Measurements from ENCODE around the gene FLCN. TPM values are rescaled to one million over a fixed set of nuclear protein-coding genes. Genes with fewer than 3 reads are reported as not detected.

FLCN gene
- polyA plus RNA-seq, 1 donor from 2014 or later, result 2.4 TPM

DNA sequence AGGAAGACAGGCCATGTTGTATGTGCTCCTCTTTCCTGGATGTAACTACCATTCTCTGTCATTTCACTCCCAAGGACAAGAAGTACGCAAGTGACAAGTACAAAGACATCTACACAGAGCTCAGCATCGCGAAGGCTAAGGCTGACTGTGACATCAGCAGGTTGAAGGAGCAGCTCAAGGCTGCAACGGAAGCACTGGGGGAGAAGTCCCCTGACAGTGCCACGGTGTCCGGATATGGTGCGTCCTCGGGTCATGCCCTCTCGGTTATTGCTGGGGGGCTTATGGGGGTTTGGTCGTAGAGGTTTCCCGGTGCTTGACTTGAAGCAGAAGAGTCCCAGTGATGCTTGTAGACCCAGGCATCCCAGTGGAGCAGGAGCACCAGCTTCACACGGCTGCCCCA is 59.8 kb downstream of the FLCN start:
- H3K9me3 Mint-ChIP-seq, result no peaks in the 10 kb centered on the region
- no peaks in the 10 kb centered on the region for H3K27me3 Mint-ChIP-seq
- H3K4me1 Mint-ChIP-seq, result peaks cover 27 to 66% (median 46%) of the 10 kb centered on the region in 3 donors
- H3K27ac Mint-ChIP-seq, result peak overlapping the region in 1 of 3 donors; percentile 59
- no peak overlapping the region for H3K4me3 Mint-ChIP-seq
- H3K36me3 Mint-ChIP-seq, result peaks cover 16% of the 10 kb centered on the region

DNA sequence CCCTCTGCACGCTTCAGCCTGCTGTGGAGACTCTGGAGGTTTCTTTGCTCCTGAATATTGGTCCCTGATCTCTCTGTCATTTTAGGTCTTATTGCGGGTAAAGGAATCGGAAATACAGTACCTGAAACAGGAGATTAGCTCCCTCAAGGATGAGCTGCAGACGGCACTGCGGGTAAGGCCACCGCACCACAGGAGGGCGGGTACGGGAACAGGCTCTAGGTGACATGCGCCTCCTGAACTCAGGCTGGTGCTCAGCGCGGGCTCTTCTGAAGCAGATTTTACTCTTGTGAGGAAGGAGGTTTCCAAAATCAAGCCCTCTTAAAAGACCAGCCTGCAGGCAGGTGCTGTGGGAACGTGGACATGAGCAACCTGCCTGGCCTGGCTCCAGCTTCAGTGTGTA is 60.6 kb downstream of the FLCN start:
- Mint-ChIP-seq H3K9me3 (no peaks in the 10 kb centered on the region), H3K4me3 (peak overlapping the region; percentile 30 to 82 (median 51)), H3K27me3 (no peaks in the 10 kb centered on the region), H3K27ac (peak overlapping the region; percentile 9 to 92 (median 78)), H3K4me1 (peaks cover 19 to 60% (median 38%) of the 10 kb centered on the region in 3 donors), H3K36me3 (peaks cover 18% of the 10 kb centered on the region)

DNA sequence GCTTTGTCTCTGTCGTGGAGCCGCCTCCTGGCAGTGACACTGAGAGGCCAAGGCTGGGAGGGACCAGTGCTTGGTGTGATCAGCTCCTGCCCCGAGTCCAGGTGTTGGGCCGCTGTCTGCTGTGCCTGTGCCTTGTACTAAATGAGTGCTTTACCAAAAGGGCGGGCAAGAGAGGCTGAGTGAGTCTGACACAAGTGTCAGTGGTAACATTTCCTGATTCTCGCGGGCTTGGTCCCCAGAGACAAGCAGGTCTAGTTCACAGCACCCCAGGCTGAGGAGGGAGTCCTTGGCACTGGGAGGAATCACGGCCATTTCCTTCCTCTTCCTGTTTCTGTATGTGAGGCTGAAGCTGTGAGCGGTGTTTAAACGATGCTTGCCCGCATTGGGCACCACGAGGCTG is 61.1 kb downstream of the FLCN start:
- no peaks in the 10 kb centered on the region for H3K9me3 Mint-ChIP-seq
- peak overlapping the region; percentile 30 to 82 (median 51) for H3K4me3 Mint-ChIP-seq
- no peaks in the 10 kb centered on the region for H3K27me3 Mint-ChIP-seq
- H3K36me3 Mint-ChIP-seq, result peaks cover 19% of the 10 kb centered on the region
- H3K4me1 Mint-ChIP-seq, result peaks cover 16 to 60% (median 38%) of the 10 kb centered on the region in 3 donors
- H3K27ac Mint-ChIP-seq, result peak overlapping the region; percentile 9 to 92 (median 78)

DNA sequence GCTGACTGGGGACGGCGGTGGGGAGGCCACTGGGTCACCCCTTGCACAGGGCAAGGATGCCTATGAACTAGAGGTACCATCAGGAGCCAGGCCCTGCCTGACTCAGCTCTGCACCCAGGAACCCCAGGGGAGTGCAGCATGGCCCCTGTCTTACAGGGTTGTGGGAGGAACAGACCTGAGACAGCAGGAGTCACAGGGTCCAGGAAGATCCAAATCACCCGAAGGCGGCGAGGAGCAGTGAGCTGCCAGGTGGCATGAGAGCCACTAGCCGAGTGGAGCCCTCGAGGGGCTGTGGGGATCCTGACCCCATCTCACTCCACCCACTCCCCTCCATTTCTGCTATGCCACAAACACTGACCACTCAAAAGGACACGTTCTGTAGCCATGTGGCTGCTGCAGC is 61.6 kb downstream of the FLCN start:
- peak overlapping the region in 2 of 3 donors; percentile 9 to 83 for H3K27ac Mint-ChIP-seq
- peak overlapping the region in 1 of 4 donors; percentile 82 for H3K4me3 Mint-ChIP-seq
- H3K9me3 Mint-ChIP-seq, result no peaks in the 10 kb centered on the region
- peaks cover 15% of the 10 kb centered on the region for H3K36me3 Mint-ChIP-seq
- H3K27me3 Mint-ChIP-seq, result no peaks in the 10 kb centered on the region
- H3K4me1 Mint-ChIP-seq, result peaks cover 16 to 59% (median 34%) of the 10 kb centered on the region in 3 donors

DNA sequence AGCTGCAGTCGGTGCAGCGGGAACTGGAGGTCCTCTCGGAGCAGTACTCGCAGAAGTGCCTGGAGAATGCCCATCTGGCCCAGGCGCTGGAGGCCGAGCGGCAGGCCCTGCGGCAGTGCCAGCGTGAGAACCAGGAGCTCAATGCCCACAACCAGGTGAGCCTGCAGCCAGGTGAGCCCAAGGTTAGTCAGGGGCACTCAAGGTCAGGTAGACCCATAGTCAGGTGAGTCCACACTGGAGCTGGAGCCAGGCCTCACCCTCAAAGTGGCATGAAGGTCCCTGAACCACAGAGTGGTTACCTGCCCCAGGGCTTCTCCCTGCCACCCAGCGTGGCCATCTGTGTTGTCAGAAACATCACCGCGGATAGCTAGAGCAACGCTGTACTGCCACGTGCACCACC is 63.0 kb downstream of the FLCN start:
- Mint-ChIP-seq H3K4me1 (peaks cover 9 to 54% (median 27%) of the 10 kb centered on the region in 3 donors), H3K36me3 (peaks cover 10% of the 10 kb centered on the region), H3K4me3 (no peak overlapping the region), H3K9me3 (no peaks in the 10 kb centered on the region), H3K27ac (no peak overlapping the region), H3K27me3 (no peaks in the 10 kb centered on the region)

DNA sequence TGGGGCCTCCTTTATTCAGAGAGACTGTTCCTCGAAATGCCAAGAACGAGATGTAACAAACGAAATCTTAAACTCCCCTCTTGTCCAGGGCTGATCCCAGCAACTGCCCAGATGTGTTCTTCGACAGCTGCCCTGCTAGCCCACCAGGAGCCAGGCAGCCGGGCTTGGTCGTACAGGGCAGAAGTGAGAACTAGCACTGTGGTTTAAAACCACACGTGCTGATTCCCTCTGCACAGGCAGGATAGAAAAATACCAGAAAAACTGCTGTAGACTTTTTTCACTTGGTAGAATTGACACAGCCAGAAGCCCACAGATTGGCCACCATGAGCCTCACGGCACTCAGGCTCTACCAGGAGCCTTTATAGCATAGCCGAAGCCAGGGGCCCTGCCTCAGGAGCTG is 64.0 kb downstream of the FLCN start:
- H3K4me1 Mint-ChIP-seq, result peaks cover 9 to 55% (median 22%) of the 10 kb centered on the region in 3 donors
- peaks cover 8% of the 10 kb centered on the region for H3K36me3 Mint-ChIP-seq
- no peak overlapping the region for H3K4me3 Mint-ChIP-seq
- H3K27ac Mint-ChIP-seq, result peak overlapping the region in 2 of 3 donors; percentile 19 to 52
- no peaks in the 10 kb centered on the region for H3K27me3 Mint-ChIP-seq
- H3K9me3 Mint-ChIP-seq, result no peaks in the 10 kb centered on the region

DNA sequence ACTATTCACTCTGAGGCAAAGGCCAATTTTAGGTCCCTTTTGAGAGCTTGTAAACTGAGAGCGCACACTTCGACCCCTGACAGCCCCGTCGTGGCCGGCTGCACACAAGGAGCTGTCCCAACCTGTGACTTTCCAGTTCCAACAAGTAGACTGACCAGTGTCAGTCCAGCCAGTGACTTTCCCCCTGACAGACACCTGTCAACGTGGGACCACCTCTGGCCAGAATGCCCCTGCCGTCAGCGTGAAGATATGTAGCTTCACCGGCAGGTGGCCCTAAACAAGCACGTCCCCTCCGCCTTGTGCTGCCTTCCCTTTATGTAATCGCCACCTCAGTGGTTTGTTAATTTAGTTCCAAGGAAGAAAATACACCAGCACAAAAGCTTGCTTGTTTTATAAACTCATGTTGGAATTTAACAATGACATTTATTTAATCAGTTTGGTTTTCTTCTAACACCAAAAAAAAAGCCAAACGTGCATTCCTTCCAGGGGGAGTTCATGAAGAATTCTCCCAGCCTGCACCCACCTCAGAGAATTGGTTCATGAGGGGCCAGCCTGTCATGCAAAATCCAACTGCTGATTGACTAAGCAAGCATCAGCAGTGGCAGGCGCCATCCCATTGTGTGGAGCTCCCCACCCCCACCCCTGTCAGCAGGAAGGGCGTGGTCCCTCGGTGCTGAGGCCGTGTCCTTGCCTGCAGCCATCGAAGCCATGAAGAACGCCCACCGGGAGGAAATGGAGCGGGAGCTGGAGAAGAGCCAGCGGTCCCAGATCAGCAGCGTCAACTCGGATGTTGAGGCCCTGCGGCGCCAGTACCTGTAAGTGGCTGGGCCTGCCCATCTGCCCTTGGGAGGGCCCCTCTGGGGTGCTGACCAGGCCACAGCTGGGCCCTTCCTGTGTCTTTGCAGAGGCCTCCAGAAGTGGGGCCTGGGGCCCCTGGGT is 64.7 kb downstream of the FLCN start:
- Mint-ChIP-seq H3K27ac (peak overlapping the region in 2 of 3 donors; percentile 52 to 84), H3K4me1 (peaks cover 9 to 50% (median 22%) of the 10 kb centered on the region in 3 donors), H3K36me3 (peaks cover 8% of the 10 kb centered on the region), H3K4me3 (no peak overlapping the region), H3K27me3 (no peaks in the 10 kb centered on the region), H3K9me3 (no peaks in the 10 kb centered on the region)

DNA sequence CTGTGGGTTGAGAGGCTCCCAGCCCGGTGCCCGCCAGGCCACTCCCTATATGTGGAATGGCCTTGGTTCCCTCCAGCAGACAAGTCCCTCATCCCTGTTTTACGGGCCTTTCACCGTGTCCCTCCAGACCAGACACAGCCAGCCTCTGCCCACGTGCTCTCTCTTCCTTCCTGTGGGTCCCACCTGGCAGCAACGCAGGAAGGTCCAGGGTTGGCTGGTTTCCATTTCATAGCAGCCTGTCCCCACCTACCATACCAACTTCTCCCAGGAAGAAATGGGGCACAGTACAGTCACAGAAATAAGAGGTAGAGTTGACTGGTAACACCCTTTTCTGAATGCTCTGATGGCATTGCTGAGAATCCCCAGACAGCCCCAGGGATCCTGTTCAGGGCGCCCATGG is 65.8 kb downstream of the FLCN start:
- Mint-ChIP-seq H3K36me3 (peaks cover 7% of the 10 kb centered on the region), H3K27me3 (no peaks in the 10 kb centered on the region), H3K9me3 (no peaks in the 10 kb centered on the region), H3K27ac (peak overlapping the region in 1 of 3 donors; percentile 78), H3K4me3 (no peak overlapping the region), H3K4me1 (peaks cover 6 to 40% (median 19%) of the 10 kb centered on the region in 3 donors)

DNA sequence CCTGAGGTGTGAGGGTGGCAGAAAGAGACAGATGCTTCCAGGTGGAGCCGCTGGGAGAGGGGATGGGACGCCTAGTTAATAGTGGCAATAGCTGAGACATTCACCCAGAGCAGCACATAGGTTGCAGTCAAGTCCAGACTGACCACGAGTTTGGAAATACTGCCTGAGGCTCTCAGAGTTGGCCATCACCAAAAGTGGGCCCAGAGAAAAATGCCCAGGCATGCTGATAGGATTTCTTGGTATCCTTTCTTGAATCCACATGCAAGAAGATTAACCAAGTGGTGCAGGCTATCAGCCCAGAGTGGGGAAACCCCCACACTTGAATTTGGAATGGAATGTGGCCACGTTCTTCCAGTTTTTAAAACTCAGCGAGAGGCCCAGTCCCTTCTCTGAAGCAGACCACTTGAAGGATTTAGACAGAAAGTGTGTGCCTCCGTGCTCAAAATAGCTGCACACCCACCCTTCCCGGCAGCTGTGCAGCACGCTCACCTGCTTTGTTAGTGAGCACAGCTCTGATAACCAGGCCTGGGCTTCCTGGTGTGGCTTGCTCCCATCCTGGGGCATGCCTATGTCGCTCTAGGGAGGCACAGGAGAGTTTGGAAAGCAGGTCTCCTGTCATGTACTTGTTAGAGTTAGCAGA is 66.5 kb downstream of the FLCN start:
- Mint-ChIP-seq H3K27ac (peak overlapping the region in 1 of 3 donors; percentile 78), H3K9me3 (no peaks in the 10 kb centered on the region), H3K4me1 (peaks cover 0 to 34% (median 12%) of the 10 kb centered on the region in 3 donors), H3K27me3 (no peaks in the 10 kb centered on the region), H3K36me3 (peaks cover 4% of the 10 kb centered on the region), H3K4me3 (no peak overlapping the region)

DNA sequence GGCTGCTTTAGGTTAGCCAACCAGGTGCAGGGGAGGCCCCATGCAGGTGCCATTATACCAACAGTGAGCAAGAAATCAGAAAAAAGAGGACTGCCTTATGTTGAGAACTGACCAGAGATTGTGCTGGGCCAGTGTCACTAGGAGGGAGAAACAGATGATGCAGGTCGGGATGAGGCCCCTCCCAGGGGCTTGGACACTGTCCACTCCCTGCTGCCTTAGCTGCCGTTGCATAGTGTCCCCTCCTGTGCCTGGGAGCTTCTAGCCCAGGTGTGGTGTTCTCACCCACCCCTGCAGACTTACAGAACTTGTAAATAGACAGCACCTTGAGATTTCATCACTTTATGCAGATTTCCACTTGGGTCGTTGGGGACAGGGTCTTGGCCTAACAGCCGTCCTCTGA is 67.6 kb downstream of the FLCN start:
- Mint-ChIP-seq H3K9me3 (no peaks in the 10 kb centered on the region), H3K27ac (peak overlapping the region in 1 of 3 donors; percentile 89), H3K27me3 (no peaks in the 10 kb centered on the region), H3K4me1 (peaks cover 0 to 26% (median 5%) of the 10 kb centered on the region in 3 donors), H3K4me3 (no peak overlapping the region), H3K36me3 (peaks cover 4% of the 10 kb centered on the region)

DNA sequence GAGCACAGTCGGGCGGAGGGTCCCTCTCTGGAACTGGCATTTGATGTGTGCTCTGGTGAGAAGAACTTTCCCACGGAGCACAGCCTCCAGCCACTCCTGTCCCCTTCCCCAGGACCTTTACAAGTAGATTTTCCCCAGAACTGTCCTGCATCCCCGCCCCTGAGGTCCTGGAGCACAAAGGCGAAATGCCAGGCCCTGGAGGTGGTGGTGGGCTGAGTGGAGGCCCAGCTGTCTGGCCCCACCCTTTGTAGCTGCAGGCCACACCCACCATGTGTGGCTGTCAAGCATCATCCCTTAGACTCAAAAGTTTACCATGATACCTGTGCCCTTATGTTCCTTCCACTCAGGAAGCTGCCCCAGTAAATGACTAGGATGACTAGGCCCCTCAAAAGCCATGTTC is 68.6 kb downstream of the FLCN start:
- no peaks in the 10 kb centered on the region for H3K27me3 Mint-ChIP-seq

DNA sequence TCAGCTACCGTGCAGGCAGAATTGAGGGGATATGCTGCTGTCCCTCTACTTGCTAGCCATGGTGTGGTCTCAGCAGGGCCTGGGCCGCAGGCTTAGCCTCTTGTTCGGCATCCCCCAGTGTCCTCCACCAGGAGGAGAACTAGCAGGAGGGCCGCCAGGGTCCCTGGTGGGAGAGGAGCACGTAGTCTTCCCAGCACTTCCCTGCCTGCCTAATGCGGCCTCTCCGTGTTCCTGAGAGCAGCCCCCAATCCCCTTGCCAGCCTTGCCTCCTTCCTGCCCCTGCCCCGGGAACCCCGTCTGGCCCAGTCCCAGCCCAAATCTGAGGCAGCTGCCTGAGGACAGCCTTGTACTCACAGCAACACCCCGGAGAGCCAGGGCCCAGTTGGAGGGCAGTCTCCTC is 69.0 kb downstream of the FLCN start:
- peaks cover 0 to 23% (median 5%) of the 10 kb centered on the region in 3 donors for H3K4me1 Mint-ChIP-seq
- no peak overlapping the region for H3K4me3 Mint-ChIP-seq
- H3K27ac Mint-ChIP-seq, result no peak overlapping the region
- no peaks in the 10 kb centered on the region for H3K27me3 Mint-ChIP-seq
- peaks cover 7% of the 10 kb centered on the region for H3K36me3 Mint-ChIP-seq
- no peaks in the 10 kb centered on the region for H3K9me3 Mint-ChIP-seq

More for the DNA sequence above, 68.6 kb downstream of the FLCN start:
- H3K4me3 Mint-ChIP-seq, result peak overlapping the region in 1 of 4 donors; percentile 32
- peak overlapping the region in 2 of 3 donors; percentile 67 to 89 for H3K27ac Mint-ChIP-seq
- no peaks in the 10 kb centered on the region for H3K9me3 Mint-ChIP-seq
- H3K4me1 Mint-ChIP-seq, result peaks cover 0 to 24% (median 5%) of the 10 kb centered on the region in 3 donors
- peaks cover 7% of the 10 kb centered on the region for H3K36me3 Mint-ChIP-seq

DNA sequence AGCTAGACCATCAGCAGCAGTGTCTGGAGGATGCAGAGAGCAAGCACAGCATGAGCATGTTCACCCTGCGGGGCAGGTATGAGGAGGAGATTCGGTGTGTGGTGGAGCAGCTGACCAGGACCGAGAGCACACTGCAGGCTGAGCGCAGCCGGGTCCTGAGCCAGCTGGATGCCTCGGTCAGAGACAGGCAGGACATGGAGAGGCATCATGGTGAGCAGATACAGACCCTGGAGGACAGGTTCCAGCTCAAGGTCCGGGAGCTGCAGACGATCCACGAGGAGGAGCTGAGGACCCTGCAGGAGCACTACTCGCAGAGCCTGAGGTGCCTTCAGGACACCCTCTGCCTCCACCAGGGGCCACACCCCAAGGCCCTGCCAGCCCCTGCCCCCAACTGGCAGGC is 69.6 kb downstream of the FLCN start:
- Mint-ChIP-seq H3K36me3 (peaks cover 7% of the 10 kb centered on the region), H3K27me3 (no peaks in the 10 kb centered on the region), H3K4me1 (peaks cover 0 to 19% (median 3%) of the 10 kb centered on the region in 3 donors), H3K9me3 (no peaks in the 10 kb centered on the region), H3K4me3 (peak overlapping the region in 1 of 4 donors; percentile 23), H3K27ac (no peak overlapping the region)

DNA sequence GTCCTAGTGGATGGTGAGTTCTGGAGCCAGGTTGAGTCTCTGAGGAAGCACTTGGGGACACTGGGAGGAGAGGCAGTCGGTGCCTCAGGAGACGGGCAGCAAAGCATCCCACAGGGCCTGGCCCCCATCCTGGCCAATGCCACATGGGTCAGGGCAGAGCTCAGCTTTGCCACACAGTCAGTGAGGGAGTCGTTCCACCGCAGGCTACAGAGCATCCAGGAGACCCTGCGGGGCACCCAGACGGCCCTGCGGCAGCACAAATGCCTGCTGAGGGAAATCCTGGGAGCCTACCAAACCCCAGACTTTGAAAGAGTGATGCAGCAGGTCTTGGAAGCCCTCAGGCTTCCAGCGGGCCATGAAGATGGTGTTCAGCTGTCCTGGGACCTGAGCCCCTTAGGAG is 70.5 kb downstream of the FLCN start:
- Mint-ChIP-seq H3K36me3 (peaks cover 6% of the 10 kb centered on the region), H3K4me1 (peaks cover 0 to 16% (median 3%) of the 10 kb centered on the region in 3 donors), H3K4me3 (no peak overlapping the region), H3K27me3 (no peaks in the 10 kb centered on the region), H3K27ac (no peak overlapping the region), H3K9me3 (no peaks in the 10 kb centered on the region)

DNA sequence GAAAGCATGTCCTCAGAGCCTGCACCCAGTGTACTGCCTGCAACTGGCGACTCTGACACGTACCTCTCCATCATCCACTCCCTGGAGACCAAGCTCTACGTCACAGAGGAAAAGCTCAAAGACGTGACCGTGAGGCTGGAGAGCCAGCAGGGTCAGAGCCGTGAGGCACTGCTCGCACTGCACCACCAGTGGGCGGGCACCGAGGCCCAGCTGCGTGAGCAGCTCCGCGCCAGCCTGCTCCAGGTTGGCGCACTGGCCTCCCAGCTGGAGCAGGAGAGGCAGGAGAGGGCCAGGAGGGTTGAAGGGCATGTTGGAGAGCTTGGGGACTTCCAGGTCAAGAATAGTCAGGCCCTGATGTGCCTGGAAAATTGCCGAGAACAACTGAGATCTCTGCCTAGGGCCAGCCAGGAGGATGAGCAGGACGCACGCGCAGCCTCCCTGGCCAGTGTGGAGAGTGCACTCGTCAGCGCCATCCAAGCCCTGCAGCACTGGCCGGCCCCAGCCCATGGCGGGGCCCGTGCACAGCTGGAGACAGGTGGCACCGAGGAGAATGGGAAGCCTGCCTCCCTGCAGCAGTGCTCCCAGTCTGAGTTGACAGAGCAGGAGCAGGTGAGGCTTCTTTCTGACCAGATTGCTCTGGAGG is 71.2 kb downstream of the FLCN start:
- Mint-ChIP-seq H3K36me3 (peaks cover 4% of the 10 kb centered on the region), H3K27ac (no peak overlapping the region), H3K9me3 (no peaks in the 10 kb centered on the region), H3K27me3 (no peaks in the 10 kb centered on the region), H3K4me3 (no peak overlapping the region), H3K4me1 (peaks cover 0 to 11% (median 0%) of the 10 kb centered on the region in 3 donors)

Measured in IgD-negative memory B cell (primary cell).